Measurements from ENCODE around the gene CBARP.

The CBARP gene

DNA sequence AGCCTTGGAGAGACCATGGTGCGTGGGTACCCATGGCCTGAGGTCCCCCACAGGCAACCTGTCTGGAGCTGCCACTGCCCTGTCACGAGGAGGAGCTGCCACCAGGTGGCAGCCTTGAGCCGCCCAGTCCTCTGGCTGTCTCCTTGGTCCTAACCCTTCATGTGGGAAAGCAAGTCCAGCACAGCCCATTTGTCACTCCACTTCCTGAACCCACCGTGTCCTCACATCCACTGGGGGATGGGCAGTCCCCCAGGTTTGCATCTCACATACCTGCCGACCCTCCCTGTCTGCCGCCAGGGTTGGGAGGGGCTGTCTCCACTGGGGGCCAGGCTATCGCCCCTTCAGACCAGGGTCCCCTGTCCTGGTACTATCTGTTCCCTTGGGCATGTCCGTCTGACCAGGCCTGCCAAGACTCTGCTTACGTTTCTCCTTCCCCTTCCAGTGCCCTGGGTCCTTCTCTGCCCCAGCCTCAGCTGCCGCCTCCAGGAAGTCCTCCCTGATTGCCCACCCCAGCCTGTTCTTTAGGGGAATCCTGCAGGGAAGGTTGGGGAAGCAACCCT, 42.1 kb upstream of the CBARP start:
- DNase-seq (ENCODE audit: low spot score): peak; percentile 94
- in situ Hi-C loops (cut with MboI; ENCODE audit: low pct_unique_long_range_greater_than_20kb, low sequenced_read_pairs, unreplicated experiment): loop anchor here (25.0 kb wide), 1 partner anchor 107 kb away; the partner anchor contains the start of gene NDUFS7
- TF ChIP-seq, protein P1, sequence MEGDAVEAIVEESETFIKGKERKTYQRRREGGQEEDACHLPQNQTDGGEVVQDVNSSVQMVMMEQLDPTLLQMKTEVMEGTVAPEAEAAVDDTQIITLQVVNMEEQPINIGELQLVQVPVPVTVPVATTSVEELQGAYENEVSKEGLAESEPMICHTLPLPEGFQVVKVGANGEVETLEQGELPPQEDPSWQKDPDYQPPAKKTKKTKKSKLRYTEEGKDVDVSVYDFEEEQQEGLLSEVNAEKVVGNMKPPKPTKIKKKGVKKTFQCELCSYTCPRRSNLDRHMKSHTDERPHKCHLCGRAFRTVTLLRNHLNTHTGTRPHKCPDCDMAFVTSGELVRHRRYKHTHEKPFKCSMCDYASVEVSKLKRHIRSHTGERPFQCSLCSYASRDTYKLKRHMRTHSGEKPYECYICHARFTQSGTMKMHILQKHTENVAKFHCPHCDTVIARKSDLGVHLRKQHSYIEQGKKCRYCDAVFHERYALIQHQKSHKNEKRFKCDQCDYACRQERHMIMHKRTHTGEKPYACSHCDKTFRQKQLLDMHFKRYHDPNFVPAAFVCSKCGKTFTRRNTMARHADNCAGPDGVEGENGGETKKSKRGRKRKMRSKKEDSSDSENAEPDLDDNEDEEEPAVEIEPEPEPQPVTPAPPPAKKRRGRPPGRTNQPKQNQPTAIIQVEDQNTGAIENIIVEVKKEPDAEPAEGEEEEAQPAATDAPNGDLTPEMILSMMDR (IDR thresholded peaks at IDR 0.05; ENCODE audit: extremely low read depth, insufficient read depth, missing control alignments): peak; percentile 98

DNA sequence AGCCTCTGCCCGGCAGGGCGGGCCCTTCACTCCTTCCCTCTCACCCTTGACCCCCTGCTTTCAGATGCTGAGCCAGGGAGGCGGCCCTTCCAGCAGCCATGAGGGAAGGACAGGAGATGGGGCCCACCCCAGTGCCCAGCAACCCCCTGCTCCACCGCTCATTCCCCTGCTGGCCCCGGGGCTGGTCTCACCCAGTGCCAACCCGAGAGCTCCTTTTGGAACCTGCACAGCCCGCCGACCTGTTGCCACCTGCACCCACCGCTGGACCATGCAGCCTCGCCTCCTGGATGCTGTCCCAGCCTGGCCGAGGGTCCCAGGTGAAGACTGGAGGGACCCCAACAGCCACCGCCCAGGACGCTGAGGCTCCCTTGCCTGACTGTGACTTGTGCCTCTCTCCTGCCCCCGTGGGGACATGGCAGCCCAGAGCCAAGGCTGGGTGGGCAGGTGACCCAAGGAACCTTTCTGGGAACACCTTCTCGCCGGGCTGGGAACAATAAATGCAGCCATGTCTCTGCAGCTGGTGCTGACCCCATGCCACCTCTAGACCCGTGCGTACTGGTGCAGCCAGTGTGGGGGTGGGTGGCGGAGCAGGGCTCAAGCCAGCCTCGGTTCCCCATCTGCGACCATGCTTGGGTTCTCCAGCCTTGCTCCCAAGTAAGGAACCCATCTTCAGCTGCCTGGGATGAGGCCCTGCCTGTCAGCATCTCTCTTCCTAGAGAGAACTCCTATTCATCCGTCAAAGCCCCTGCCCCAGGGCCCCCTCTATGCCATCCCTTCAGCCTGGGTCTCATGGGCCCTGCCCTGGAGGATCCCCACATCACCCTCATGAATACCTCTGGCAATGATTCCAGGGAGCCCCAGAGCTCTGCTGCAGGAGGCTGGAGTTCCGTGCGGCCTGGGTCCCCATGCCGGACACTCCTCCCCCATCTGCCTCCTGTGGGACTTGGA, 41.2 kb upstream of the CBARP start:
- no peak for DNase-seq (ENCODE audit: low spot score)
- in situ Hi-C loops (cut with MboI; ENCODE audit: low pct_unique_long_range_greater_than_20kb, low sequenced_read_pairs, unreplicated experiment): loop anchor here (25.0 kb wide), 1 partner anchor 108 kb away; the partner anchor contains the start of gene NDUFS7
- TF ChIP-seq, protein P1 (IDR thresholded peaks at IDR 0.05; ENCODE audit: extremely low read depth, insufficient read depth, missing control alignments): no peak

DNA sequence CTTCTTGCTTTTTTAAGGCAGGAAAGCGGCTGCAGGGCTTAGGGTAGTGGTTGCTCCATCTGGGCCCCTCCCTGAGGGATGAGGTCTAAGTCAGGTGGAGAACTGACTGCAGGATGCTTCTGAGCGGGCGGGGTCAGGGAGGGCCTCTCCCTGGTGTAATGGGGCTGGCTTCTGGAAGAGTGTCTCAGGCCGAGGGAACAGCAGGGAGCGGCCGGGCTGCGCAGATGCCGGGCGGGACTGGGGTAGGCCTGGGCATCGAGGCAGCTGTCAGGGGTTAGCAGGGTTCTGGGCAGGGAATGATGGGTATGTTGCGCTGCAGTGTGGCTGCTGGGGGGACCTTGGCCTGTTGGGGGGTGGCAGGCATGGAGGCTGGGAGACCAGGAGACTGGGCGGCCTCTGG, 40.3 kb upstream of the CBARP start:
- in situ Hi-C loops (cut with MboI; ENCODE audit: low pct_unique_long_range_greater_than_20kb, low sequenced_read_pairs, unreplicated experiment): loop anchor here (25.0 kb wide), 1 partner anchor 109 kb away; the partner anchor contains the start of gene NDUFS7
- DNase-seq (ENCODE audit: low spot score): no peak
- TF ChIP-seq, protein P1 (IDR thresholded peaks at IDR 0.05; ENCODE audit: extremely low read depth, insufficient read depth, missing control alignments): no peak

DNA sequence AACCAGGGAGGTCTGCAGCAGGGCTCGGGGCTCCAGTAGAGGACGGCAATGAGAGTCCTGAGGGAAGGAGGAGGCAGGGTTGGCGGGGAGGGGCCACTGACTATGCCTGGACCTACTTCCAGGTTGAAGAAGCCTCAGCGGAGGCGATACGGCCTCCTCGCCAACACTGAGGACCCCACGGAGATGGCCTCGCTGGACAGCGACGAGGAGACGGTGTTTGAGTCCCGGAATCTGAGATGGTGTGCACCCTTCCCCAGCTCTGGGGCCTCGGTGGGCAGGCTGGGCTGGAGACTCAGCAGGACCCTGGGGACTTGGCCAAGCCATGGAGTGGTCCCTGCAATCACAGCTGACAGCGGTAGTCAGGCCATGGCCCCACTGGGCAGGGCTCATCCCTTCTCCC, 39.3 kb upstream of the CBARP start:
- no peak for DNase-seq (ENCODE audit: low spot score)
- TF ChIP-seq, protein P1 (IDR thresholded peaks at IDR 0.05; ENCODE audit: extremely low read depth, insufficient read depth, missing control alignments): no peak
- in situ Hi-C loops (cut with MboI; ENCODE audit: low pct_unique_long_range_greater_than_20kb, low sequenced_read_pairs, unreplicated experiment): loop anchor here (25.0 kb wide), 1 partner anchor 110 kb away; the partner anchor contains the start of gene NDUFS7

DNA sequence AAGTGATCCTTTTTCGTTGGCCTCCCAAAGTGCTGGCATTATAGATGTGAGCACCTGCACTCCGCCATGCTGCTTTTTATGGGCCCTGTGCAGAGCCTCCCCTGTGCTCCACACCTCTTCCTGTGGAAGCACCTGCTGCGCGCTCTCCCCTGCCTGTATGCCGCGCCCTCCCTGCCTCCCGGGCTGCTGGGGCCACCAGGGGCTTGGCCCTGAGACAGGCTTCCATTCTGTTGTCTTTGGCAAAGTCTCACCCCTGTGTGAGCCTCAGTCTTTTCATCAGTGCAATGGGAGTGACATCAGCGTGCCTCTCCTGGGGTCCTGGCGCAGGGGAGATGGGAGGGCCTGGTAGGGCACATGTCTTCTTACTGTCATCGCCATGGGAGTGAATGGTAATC, 38.8 kb upstream of the CBARP start:
- in situ Hi-C loops (cut with MboI; ENCODE audit: low pct_unique_long_range_greater_than_20kb, low sequenced_read_pairs, unreplicated experiment): loop anchor here (25.0 kb wide), 1 partner anchor 111 kb away; the partner anchor contains the start of gene NDUFS7
- no peak for DNase-seq (ENCODE audit: low spot score)
- TF ChIP-seq, protein P1 (IDR thresholded peaks at IDR 0.05; ENCODE audit: extremely low read depth, insufficient read depth, missing control alignments): no peak

DNA sequence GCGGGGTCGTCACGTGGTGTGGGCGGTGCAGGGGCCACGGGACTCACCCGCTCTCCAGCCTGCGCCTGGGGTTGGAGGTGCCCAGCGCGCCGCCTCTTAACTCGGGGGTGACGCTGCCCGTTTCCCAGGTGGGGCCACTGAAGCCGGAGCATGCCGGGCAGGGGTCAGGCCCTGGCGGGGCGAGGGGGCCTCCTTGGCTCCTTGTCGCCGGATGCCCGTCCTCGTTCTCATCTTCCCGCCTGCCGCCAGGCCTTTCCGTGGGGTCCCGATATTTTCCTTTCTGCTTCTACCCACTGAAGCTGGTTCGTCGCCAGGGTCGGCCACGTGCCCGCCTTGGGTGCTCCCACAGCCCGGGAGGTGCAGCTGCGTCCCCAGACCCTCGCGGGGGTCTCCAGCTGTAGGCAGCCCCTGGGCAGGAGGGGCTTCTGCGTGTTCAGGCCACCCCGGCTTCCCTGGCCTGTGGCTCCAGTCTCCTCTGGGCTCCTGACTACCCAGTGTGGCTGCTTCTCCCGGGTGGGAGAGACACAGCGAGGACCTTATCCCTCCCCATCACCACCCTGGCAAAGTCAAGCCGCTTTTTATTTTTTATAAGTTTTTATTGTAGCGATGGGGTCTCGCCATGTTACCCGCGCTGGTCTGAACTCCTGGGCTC, 38.3 kb upstream of the CBARP start:
- in situ Hi-C loops (cut with MboI; ENCODE audit: low pct_unique_long_range_greater_than_20kb, low sequenced_read_pairs, unreplicated experiment): loop anchor here (25.0 kb wide), 1 partner anchor 111 kb away; the partner anchor contains the start of gene NDUFS7
- TF ChIP-seq, protein P1 (IDR thresholded peaks at IDR 0.05; ENCODE audit: extremely low read depth, insufficient read depth, missing control alignments): no peak
- no peak for DNase-seq (ENCODE audit: low spot score)
